Epithelial cell of proximal tubule (primary cell): ENCODE results near the gene TSPY3. TPM values are rescaled to one million over a fixed set of nuclear protein-coding genes. Genes with fewer than 3 reads are reported as not detected.
"Not testable (repeated sequence)": the region's sequence is repeated elsewhere in the genome, so short reads cannot be mapped to it uniquely, and the experiment has no call there.

Source experiments
- DNase-seq: peaks from one replicate; pipeline ENCODE4 v3.0.0-alpha.2; 2011; ENCODE audit warnings: low read depth
- H3K4me3 ChIP-seq: 2 replicates; pipeline ENCODE4 v1.5.1; 2011; ENCODE audit warnings: low read depth, mild to moderate bottlenecking, low read length
- total RNA-seq: library from RNA; depleted of rRNA; stranded (reverse); fragments of >200 nt; gene quantifications from 2 replicates; pipeline ENCODE4 v1.2.3, GENCODE V29; 2015

Gene TSPY3
- total RNA-seq = not detected in 2 replicates

- not testable (repeated sequence) for H3K4me3 ChIP-seq, DNase-seq
Measured at GRCh38 chrY:9398121-9398520, at the start of gene TSPY3. TSPY3 (plus strand) TSS chrY:9398421; CDS start chrY:9398467, 46 bp downstream.

- not testable (repeated sequence) for DNase-seq, H3K4me3 ChIP-seq
Measured at GRCh38 chrY:9357497-9357896, 40.7 kb upstream of the TSPY3 start, which contains the start of gene TSPY8. TSPY8 (plus strand) TSS chrY:9357797; CDS start chrY:9357843, 46 bp downstream.

- H3K4me3 ChIP-seq = not testable (repeated sequence)
Measured at GRCh38 chrY:9396527-9396926, 1.7 kb upstream of the TSPY3 start.

More at GRCh38 chrY:9396527-9396926, 1.7 kb upstream of the TSPY3 start:
- not testable (repeated sequence) for DNase-seq

Other genes starting within 250 kb of the TSPY3 start
- gene TSPY4, start 61.0 kb upstream of the TSPY3 start, total RNA-seq = not detected in 2 replicates
- gene TSPY8, start 40.6 kb upstream of the TSPY3 start, total RNA-seq = not detected in 2 replicates
- not detected in 2 replicates for gene TSPY1, start 68.5 kb downstream of the TSPY3 start, total RNA-seq
- gene TSPY9, start 88.8 kb downstream of the TSPY3 start, total RNA-seq = not detected in 2 replicates
- not detected in 2 replicates for gene TSPY10, start 129.5 kb downstream of the TSPY3 start, total RNA-seq